Activated CD8-positive, alpha-beta memory T cell treated with anti-CD3 and anti-CD28 coated beads, Interleukin-2, amount 10 ng/mL, durations not matched to agents 7 days and 5 days (primary cell): ENCODE measurements around the gene LDLRAD4. TPM values are rescaled to one million over a fixed set of nuclear protein-coding genes. Genes with fewer than 3 reads are reported as not detected.

Experiments used
- ATAC-seq: fragments of 150-1000 bp; cut with Tn5 transposase; one replicate; pipeline ENCODE4 v1.10.0; 2021; ENCODE audit warnings: moderate library complexity
- CTCF ChIA-PET: fragments of 350-600 bp; sonication (Branson Sonifier 250); formaldehyde crosslinking; loops from one replicate; lab custom pipeline; 2021; ENCODE audit warnings: antibody characterized with exemption; lab: Charles Lee
- DNase-seq: peaks from one replicate; pipeline ENCODE4 v3.0.0-alpha.2; 2020
- H3K27ac Mint-ChIP-seq: one replicate; pipeline ENCODE4 v1.8.0; 2021; ENCODE audit warnings: mild to moderate bottlenecking, mixed read lengths
- H3K27me3 Mint-ChIP-seq: one replicate; pipeline ENCODE4 v1.8.0; 2021; ENCODE audit warnings: mixed read lengths
- H3K36me3 Mint-ChIP-seq: one replicate; pipeline ENCODE4 v1.8.0; 2021; ENCODE audit warnings: mild to moderate bottlenecking, mixed read lengths
- H3K4me1 Mint-ChIP-seq: one replicate; pipeline ENCODE4 v1.8.0; 2021; ENCODE audit warnings: mixed read lengths
- H3K4me3 Mint-ChIP-seq: one replicate; pipeline ENCODE4 v1.8.0; 2021; ENCODE audit warnings: mild to moderate bottlenecking, moderate library complexity, mixed read lengths
- H3K9me3 Mint-ChIP-seq: one replicate; pipeline ENCODE4 v1.8.0; 2022; ENCODE audit warnings: low read depth, mixed read lengths
- total RNA-seq, 2 experiments: library from RNA; stranded (reverse); gene quantifications; one replicate each; pipeline ENCODE4 v1.2.3, GENCODE V29; 2021

Gene LDLRAD4
- total RNA-seq, 2 experiments from 2014 or later: 33.9 to 44.5 TPM

DNA sequence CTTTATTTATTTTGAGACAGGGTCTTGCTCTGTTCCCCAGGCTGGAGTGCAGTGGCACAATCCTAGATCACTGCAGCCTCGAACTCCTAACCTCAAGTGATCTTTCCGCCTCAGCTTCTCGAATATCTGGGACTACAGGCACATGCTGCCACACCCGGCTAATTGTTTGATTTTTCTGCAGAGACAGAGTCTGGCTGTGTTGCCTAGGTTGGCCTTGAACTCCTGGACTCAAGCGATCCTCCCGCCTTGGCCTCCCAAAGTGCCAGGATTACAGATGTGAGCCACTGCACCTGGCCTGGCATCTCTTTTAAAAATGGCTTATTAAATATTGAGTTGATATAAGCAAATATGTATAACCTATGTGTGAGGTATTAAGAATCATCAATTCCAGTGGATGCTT is 298.3 kb downstream of the LDLRAD4 start:
- H3K27ac Mint-ChIP-seq: no peak overlapping the region
- ATAC-seq (no peak), DNase-seq (no peak)
- CTCF ChIA-PET: no interaction called here
- H3K9me3 Mint-ChIP-seq: peaks cover 3% of the 10 kb centered on the region
- peaks cover 8% of the 10 kb centered on the region for H3K36me3 Mint-ChIP-seq
- no peak overlapping the region for H3K4me3 Mint-ChIP-seq
- H3K27me3 Mint-ChIP-seq: no peaks in the 10 kb centered on the region
- H3K4me1 Mint-ChIP-seq: peaks cover 7% of the 10 kb centered on the region

DNA sequence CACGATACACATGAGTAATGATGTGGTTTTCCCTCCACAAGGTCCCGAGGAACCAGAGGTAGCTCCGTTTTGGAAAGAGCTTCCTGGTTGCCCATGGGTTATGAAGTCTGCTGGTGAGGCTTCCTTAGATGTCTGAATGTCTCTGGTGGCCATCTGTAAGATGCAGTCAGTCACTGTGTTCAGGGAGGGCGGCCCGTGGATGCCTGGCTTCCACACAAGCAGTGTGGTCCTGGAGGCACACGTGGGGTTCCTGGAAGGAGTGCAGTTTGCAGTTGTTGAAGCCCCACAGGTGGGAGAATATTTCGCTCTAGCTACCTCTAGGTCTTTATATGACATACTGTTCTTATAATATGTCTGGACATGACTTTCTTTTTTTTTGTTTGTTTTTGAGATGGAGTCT is 298.8 kb downstream of the LDLRAD4 start:
- peaks cover 8% of the 10 kb centered on the region for H3K36me3 Mint-ChIP-seq
- H3K4me1 Mint-ChIP-seq: peaks cover 2% of the 10 kb centered on the region
- no peak overlapping the region for H3K27ac Mint-ChIP-seq
- H3K27me3 Mint-ChIP-seq: no peaks in the 10 kb centered on the region
- DNase-seq (no peak), ATAC-seq (no peak)
- H3K4me3 Mint-ChIP-seq: no peak overlapping the region
- CTCF ChIA-PET: no interaction called here
- peaks cover 3% of the 10 kb centered on the region for H3K9me3 Mint-ChIP-seq

DNA sequence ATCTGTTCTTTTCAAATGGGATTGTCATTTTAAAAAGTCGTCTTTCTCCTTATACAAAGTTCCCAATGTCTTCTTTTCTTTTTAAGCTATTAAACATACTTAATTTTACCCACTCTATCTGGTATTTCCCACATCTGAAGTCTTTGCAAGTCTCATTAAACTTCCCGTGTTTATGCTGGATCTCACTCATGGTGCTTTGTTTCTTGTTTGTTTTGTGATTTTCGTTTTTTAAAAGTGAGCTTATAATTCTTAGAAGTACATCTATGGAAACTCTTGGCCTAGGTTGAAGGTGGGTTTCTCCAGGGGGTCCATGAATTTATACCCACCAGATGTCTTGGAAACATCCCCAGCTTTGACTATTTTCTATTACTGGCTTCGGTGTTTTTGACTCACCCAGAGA is 299.8 kb downstream of the LDLRAD4 start:
- DNase-seq (no peak), ATAC-seq (no peak)
- Mint-ChIP-seq H3K27ac (no peak overlapping the region), H3K4me3 (no peak overlapping the region), H3K36me3 (peaks cover 8% of the 10 kb centered on the region), H3K27me3 (no peaks in the 10 kb centered on the region), H3K9me3 (peaks cover 3% of the 10 kb centered on the region), H3K4me1 (no peaks in the 10 kb centered on the region)
- CTCF ChIA-PET: no interaction called here

DNA sequence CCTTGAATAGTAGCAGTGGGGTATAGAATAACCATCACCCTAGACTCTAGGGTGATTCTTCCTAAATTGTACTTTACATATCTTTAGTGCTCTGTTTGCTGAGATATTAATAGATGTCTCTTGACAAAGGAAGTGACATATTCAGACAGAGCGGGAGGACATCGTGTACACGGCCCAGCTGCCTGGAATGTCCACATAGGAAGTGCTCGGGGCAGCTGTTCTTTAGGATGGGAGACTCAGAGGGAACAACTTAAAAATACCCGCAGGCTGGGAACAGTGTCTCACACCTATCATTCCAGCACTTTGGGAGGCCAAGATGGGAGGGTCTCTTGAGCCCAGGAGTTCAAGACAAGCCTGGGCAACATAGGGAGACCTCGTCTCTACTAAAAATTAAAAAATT is 301.7 kb downstream of the LDLRAD4 start:
- DNase-seq: no peak
- Mint-ChIP-seq H3K27ac (no peak overlapping the region), H3K36me3 (peaks cover 8% of the 10 kb centered on the region), H3K27me3 (no peaks in the 10 kb centered on the region), H3K4me3 (no peak overlapping the region), H3K9me3 (peaks cover 3% of the 10 kb centered on the region), H3K4me1 (no peaks in the 10 kb centered on the region)
- CTCF ChIA-PET: no interaction called here
- no peak for ATAC-seq

DNA sequence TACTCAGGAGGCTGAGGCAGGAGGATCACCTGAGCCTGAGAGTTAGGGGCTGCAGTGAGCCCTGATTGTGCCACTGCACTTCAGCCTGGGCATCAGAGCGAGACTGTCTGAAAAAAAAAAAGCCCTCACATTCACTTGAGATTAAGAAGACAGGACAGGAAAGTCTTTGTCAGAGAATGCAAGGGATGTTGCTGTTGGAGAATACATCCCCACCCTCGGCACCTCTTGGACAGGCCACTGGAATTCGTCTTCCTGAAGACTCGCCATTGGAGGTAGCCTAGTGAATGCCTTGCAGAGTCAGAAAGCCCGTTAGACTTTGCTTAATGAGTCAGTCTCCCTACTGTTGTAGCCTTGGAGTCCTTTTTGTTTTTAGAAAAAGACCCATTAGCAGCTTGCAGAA is 302.2 kb downstream of the LDLRAD4 start:
- no peaks in the 10 kb centered on the region for H3K27me3 Mint-ChIP-seq
- H3K27ac Mint-ChIP-seq: no peak overlapping the region
- H3K4me3 Mint-ChIP-seq: no peak overlapping the region
- H3K36me3 Mint-ChIP-seq: peaks cover 8% of the 10 kb centered on the region
- CTCF ChIA-PET: no interaction called here
- ATAC-seq (no peak), DNase-seq (no peak)
- H3K4me1 Mint-ChIP-seq: no peaks in the 10 kb centered on the region
- H3K9me3 Mint-ChIP-seq: peaks cover 3% of the 10 kb centered on the region

DNA sequence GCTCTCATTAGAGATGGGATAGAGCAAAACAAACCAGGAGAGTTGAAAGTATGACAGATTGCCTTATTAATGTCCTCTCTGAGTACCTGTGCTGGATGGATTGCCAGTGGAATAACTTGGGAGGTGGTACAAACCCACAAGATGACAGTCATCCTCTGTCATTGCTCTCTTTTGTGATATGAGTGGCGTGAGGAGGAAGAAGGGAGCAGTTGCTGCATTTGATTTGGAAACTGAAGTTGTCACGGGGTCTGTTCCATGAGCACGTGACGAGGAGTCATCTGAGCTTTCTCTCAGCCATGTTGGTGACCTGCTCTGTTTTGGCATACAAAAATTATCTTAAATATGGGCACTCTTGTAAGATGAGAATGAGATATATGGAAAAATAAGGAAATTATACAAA is 302.9 kb downstream of the LDLRAD4 start:
- Mint-ChIP-seq H3K27ac (no peak overlapping the region), H3K9me3 (peaks cover 3% of the 10 kb centered on the region), H3K27me3 (no peaks in the 10 kb centered on the region), H3K4me1 (no peaks in the 10 kb centered on the region), H3K36me3 (peaks cover 8% of the 10 kb centered on the region), H3K4me3 (no peak overlapping the region)
- ATAC-seq (no peak), DNase-seq (no peak)
- CTCF ChIA-PET: no interaction called here

DNA sequence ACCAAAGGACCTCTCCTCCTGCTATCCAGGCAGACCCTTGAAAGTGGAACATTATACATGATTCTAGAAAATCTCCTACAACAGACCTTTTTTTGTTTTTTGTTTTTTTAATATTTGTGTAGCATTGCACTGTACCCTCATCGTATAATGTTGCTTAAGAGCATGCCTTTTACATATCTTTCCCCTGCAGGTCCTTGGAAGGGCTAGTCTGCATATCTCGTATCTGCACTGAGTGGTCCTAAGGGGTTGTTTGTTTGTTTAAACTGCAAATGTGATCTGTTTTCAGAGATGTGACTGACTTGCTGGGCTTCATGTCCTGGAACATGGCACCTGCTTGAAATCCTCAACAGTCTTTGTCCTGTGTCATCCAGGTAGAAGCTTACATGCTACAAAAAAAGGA is 303.7 kb downstream of the LDLRAD4 start:
- H3K4me1 Mint-ChIP-seq: no peaks in the 10 kb centered on the region
- no peak for ATAC-seq
- H3K27me3 Mint-ChIP-seq: no peaks in the 10 kb centered on the region
- CTCF ChIA-PET: no interaction called here
- no peak overlapping the region for H3K27ac Mint-ChIP-seq
- no peak for DNase-seq
- no peak overlapping the region for H3K4me3 Mint-ChIP-seq
- peaks cover 3% of the 10 kb centered on the region for H3K9me3 Mint-ChIP-seq
- peaks cover 5% of the 10 kb centered on the region for H3K36me3 Mint-ChIP-seq

DNA sequence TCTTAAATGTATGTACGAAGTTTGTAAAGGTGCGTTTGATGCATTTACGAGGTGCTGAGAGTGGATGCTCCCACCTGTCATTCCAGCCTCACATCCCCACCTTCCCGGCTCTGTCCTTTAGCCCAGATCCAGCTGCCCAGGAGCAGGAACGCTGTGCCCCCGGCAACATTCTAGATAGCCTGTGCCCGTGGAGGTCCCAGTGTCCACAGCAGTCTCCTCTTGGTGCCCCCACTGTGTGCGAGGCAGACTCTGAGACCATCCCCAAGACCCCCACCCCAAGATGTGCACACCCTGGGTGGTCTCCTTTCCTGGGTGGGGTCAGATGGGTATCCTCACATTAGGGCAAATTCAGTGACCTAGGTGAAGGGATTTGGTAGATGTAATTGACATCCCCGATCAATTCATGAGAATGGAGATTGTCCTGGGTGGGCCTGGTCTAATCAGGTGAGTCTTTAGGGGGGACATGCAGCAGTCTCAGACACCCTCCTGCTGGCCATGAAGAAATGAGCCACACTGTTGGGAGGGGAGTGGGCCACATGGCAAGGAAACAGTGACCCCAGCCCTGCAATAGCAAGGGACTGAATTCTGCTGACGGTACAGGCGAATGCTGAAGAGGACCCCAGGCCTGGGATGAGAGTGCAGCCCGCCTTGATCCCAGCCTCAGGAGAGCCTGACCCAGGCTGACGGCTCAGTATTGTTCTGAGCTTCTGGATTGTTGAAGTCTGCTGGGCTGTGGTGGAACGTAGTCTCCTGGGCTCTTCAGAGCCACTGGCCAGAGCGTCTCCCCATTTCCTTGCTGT is 304.5 kb downstream of the LDLRAD4 start:
- peaks cover 3% of the 10 kb centered on the region for H3K36me3 Mint-ChIP-seq
- H3K4me3 Mint-ChIP-seq: no peak overlapping the region
- CTCF ChIA-PET: no interaction called here
- no peak overlapping the region for H3K27ac Mint-ChIP-seq
- H3K27me3 Mint-ChIP-seq: no peaks in the 10 kb centered on the region
- peaks cover 1% of the 10 kb centered on the region for H3K9me3 Mint-ChIP-seq
- H3K4me1 Mint-ChIP-seq: no peaks in the 10 kb centered on the region
- DNase-seq: no peak
- ATAC-seq: no peak

DNA sequence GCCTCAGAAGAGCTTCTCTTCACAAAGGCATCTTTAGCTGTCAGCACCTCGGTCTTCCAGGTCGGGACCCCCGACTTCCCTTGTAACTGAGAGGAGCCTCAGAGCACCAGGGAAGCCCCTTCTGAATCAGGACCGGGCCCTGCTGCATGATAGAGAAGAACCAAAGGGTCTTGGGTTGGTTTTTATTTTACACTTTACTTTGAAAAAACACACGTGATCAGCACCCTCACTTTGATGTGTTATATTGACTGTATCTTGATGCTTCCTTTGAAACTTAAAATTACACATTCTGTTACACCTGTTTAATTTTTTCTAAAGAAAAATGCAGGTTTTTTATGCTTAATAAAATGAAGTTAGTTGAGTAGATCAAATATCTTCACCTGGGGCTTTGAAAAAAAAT is 305.5 kb downstream of the LDLRAD4 start:
- H3K27me3 Mint-ChIP-seq: no peaks in the 10 kb centered on the region
- ATAC-seq (no peak), DNase-seq (no peak)
- H3K4me1 Mint-ChIP-seq: no peaks in the 10 kb centered on the region
- no peak overlapping the region for H3K27ac Mint-ChIP-seq
- no peaks in the 10 kb centered on the region for H3K36me3 Mint-ChIP-seq
- H3K4me3 Mint-ChIP-seq: no peak overlapping the region
- CTCF ChIA-PET: no interaction called here
- no peaks in the 10 kb centered on the region for H3K9me3 Mint-ChIP-seq

DNA sequence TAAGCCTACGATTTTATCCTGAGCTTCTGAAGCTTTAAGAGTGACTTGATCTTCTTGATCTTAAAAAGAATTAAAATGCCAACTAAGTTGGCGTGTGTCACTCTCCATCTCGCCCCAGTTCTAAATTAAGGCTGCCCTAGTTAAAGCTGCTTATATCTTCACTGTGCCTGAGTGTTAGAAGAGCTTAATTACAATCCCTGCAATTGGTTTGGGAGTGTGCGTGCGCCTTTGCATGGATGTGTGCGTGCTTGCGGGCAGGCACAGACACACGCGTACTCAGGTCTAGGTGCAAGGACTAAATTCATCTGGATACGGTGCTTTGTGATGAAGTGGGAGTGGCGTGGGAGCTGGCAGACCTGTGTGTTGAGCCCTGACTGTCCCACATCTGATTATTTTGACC is 306.3 kb downstream of the LDLRAD4 start:
- H3K9me3 Mint-ChIP-seq: no peaks in the 10 kb centered on the region
- H3K27ac Mint-ChIP-seq: no peak overlapping the region
- H3K4me1 Mint-ChIP-seq: no peaks in the 10 kb centered on the region
- H3K27me3 Mint-ChIP-seq: no peaks in the 10 kb centered on the region
- no peak overlapping the region for H3K4me3 Mint-ChIP-seq
- no peaks in the 10 kb centered on the region for H3K36me3 Mint-ChIP-seq
- no peak for ATAC-seq
- CTCF ChIA-PET: interaction anchor here (1.0 kb wide), 1 partner anchor 103 kb away, joined by 3 read pairs; no protein-coding TSS in a partner anchor
- no peak for DNase-seq

DNA sequence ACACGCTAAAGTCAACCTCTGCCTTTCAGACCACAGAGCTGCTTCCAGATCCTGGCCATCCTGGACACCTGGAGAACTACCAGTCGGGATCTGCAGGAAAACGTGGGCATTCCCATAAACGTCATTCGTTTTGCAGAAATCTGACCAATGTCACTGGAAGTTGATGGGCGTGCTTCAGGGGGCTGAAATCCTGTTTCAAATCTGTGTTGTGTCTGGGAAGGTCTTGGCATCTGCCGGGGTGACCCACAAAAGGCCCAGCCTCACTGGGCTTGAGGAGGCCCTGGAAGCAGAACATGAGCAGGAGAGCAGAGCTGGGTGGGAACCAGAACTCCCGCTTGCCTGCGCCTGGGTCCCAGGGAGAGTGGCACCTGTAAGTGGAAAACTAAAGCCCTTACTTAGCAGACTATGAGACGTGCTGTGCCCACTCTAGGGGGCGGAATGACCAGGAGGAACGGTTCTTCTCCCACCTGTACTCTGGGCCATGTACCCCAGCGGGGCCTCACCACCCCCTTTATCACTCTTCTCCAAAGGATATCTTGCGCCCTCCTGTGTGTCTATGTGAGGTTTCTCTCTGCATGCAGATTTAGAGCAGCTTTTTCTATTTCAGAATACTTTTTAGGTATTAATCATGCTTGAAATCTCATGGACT is 306.9 kb downstream of the LDLRAD4 start:
- no peak for ATAC-seq

DNA sequence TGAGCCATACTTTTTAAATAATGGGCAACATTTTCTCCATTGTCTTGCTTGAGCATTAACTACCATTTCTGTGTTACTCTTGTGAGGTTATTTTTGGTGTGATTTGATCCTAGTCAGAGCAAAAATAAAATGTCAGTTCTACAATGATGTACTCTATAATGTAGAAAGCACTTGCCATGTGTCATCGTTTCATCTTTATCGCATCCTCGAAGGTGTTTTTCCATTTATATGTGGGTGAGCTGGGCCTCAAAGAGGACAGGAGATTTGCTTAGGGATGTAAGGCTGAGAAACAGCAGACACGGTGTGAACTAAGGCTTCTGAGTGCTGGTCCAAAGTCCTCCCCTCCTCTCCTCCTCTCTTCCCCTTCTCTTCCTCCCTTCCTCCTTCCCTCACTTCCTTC is 308.0 kb downstream of the LDLRAD4 start:
- Mint-ChIP-seq H3K36me3 (no peaks in the 10 kb centered on the region), H3K4me3 (no peak overlapping the region), H3K4me1 (no peaks in the 10 kb centered on the region), H3K27me3 (no peaks in the 10 kb centered on the region), H3K9me3 (no peaks in the 10 kb centered on the region), H3K27ac (no peak overlapping the region)
- DNase-seq (no peak), ATAC-seq (no peak)
- CTCF ChIA-PET: no interaction called here

More for the DNA sequence above, 306.9 kb downstream of the LDLRAD4 start:
- no peaks in the 10 kb centered on the region for H3K27me3 Mint-ChIP-seq
- H3K9me3 Mint-ChIP-seq: no peaks in the 10 kb centered on the region
- no peak overlapping the region for H3K27ac Mint-ChIP-seq
- CTCF ChIA-PET: interaction anchor here (1.0 kb wide), 1 partner anchor 104 kb away, joined by 3 read pairs; no protein-coding TSS in a partner anchor
- no peak overlapping the region for H3K4me3 Mint-ChIP-seq
- H3K36me3 Mint-ChIP-seq: no peaks in the 10 kb centered on the region
- H3K4me1 Mint-ChIP-seq: no peaks in the 10 kb centered on the region
- no peak for DNase-seq

DNA sequence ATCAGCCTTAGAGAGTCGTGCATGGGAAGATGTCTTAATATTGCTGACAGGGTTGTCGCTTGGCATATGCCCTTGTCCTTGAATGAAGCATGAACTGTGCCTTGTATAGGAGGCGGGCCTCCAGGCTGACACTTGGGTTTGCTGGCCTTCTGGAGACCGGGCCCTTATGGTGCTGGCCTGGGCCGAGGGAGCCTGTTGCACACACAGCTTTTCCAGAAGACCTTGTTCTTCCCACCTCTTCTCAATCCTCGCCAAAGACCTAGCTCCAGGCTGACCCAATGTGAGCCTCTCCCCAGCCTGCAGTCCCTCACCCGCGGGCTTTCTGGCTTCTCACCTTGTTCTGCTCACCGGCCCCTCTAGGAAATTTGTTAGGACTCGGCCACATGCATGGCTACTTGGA is 308.7 kb downstream of the LDLRAD4 start:
- no peak for ATAC-seq
- CTCF ChIA-PET: no interaction called here
- DNase-seq: no peak
- Mint-ChIP-seq H3K27me3 (no peaks in the 10 kb centered on the region), H3K9me3 (no peaks in the 10 kb centered on the region), H3K36me3 (no peaks in the 10 kb centered on the region), H3K4me1 (no peaks in the 10 kb centered on the region), H3K4me3 (no peak overlapping the region), H3K27ac (no peak overlapping the region)

DNA sequence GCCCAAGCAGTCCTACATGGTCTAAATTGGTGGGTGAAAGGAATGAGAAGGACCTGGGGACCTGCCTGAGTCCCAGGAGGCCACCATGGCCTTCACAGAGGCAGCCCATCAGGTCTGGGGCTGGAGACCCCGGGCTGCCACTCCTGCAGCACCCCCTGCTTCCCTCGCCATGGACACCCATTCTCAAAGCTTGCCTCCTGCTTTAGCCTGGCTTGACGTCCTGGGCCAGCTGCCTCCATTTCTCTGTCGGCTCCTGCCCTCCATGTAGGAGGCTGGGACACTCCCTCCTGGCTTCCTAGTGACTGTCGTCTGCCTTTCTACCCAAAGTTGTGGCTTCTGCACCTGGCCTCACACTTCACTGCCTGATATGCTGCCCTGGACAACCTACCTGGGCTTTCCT is 309.2 kb downstream of the LDLRAD4 start:
- Mint-ChIP-seq H3K9me3 (no peaks in the 10 kb centered on the region), H3K27ac (no peak overlapping the region), H3K4me3 (no peak overlapping the region), H3K27me3 (no peaks in the 10 kb centered on the region), H3K36me3 (no peaks in the 10 kb centered on the region), H3K4me1 (no peaks in the 10 kb centered on the region)
- ATAC-seq (no peak), DNase-seq (no peak)
- CTCF ChIA-PET: no interaction called here
